ENCODE measurements around the gene PDIA5.

DNA sequence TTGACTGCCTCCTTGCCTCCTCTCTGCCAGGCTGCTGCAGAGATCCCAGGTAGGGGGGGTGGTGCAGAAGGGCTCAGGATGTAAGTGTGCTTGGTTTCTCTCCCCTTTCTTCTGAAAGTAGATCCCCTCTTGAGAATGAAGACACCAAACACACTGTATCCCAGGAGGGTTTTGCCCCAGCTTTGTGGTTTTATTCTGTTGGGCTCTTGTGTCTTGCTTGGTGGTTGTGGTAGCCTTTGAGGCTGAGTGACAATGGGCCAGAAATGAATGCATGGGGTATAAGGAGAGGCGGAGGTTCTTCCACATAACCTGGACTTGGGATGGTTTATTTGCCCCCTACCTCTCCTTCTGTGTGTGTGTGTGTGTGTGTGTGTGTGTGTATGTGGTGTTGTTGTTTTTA lies 5.7 kb downstream of the PDIA5 start:
- TF ChIP-seq POLR2A (IDR thresholded peaks at IDR 0.05) (no peak), CTCF (IDR thresholded peaks at IDR 0.05) (no peak)
